ENCODE measurements around the gene MINDY3.

The MINDY3 gene

GRCh38 chr10:15744217-15744865 is 116.0 kb downstream of the MINDY3 start:
- in situ Hi-C loops (cut with HindIII; ENCODE audit: low sequenced_read_pairs), result no loop called here
- TF ChIP-seq CTCF (IDR thresholded peaks at IDR 0.05; ENCODE audit: low read depth, low read length), result peak; percentile 66
- peak; percentile 48 for DNase-seq (ENCODE audit: low read depth, low spot score)
- no peak overlapping the region for H3K4me3 ChIP-seq (ENCODE audit: low read depth, low read length)

- no peak for TF ChIP-seq CTCF (IDR thresholded peaks at IDR 0.05; ENCODE audit: low read depth, low read length)
- no peak for DNase-seq (ENCODE audit: low read depth, low spot score)
- in situ Hi-C loops (cut with HindIII; ENCODE audit: low sequenced_read_pairs), result no loop called here
- no peak overlapping the region for H3K4me3 ChIP-seq (ENCODE audit: low read depth, low read length)
These were observed 116.9 kb downstream of the MINDY3 start for GRCh38 chr10:15743443-15743842.

GRCh38 chr10:15742836-15743235 is 117.5 kb downstream of the MINDY3 start:
- TF ChIP-seq CTCF (IDR thresholded peaks at IDR 0.05; ENCODE audit: low read depth, low read length), result no peak
- in situ Hi-C loops (cut with HindIII; ENCODE audit: low sequenced_read_pairs), result no loop called here
- no peak overlapping the region for H3K4me3 ChIP-seq (ENCODE audit: low read depth, low read length)
- peak; percentile 53 for DNase-seq (ENCODE audit: low read depth, low spot score)

- no peak for TF ChIP-seq CTCF (IDR thresholded peaks at IDR 0.05; ENCODE audit: low read depth, low read length)
- H3K4me3 ChIP-seq (ENCODE audit: low read depth, low read length), result no peak overlapping the region
- in situ Hi-C loops (cut with HindIII; ENCODE audit: low sequenced_read_pairs), result no loop called here
- DNase-seq (ENCODE audit: low read depth, low spot score), result no peak
These were observed 118.2 kb downstream of the MINDY3 start for GRCh38 chr10:15742102-15742501.

- H3K4me3 ChIP-seq (ENCODE audit: low read depth, low read length), result no peak overlapping the region
- in situ Hi-C loops (cut with HindIII; ENCODE audit: low sequenced_read_pairs), result no loop called here
- TF ChIP-seq CTCF (IDR thresholded peaks at IDR 0.05; ENCODE audit: low read depth, low read length), result no peak
- DNase-seq (ENCODE audit: low read depth, low spot score), result no peak
These were observed 118.7 kb downstream of the MINDY3 start for GRCh38 chr10:15741581-15741980.

- H3K4me3 ChIP-seq (ENCODE audit: low read depth, low read length), result no peak overlapping the region
- no peak for DNase-seq (ENCODE audit: low read depth, low spot score)
- in situ Hi-C loops (cut with HindIII; ENCODE audit: low sequenced_read_pairs), result no loop called here
- no peak for TF ChIP-seq CTCF (IDR thresholded peaks at IDR 0.05; ENCODE audit: low read depth, low read length)
These were observed 120.0 kb downstream of the MINDY3 start for GRCh38 chr10:15740261-15740660.
